HG02623 (cell line): ENCODE results near the gene CCDC116.
A peak's percentile ranks its signal among the peaks of the same experiment; 100 is the strongest.
"Not testable (repeated sequence)": the region's sequence is repeated elsewhere in the genome, so short reads cannot be mapped to it uniquely, and the experiment has no call there.

Experiments used
- ATAC-seq: cut with Tn5 transposase; IDR thresholded peaks from one replicate; pipeline ENCODE4 v1.9.1; 2021; ENCODE audit warnings: moderate library complexity; ENCODE audit not compliant: unreplicated experiment

CCDC116 gene

GRCh38 chr22:21632237-21632895 is at the start of gene CCDC116:
TSS of gene CCDC116 (plus strand) at chr22:21632760. CDS start at chr22:21633182, 422 bp downstream.
- ATAC-seq: no peak

- ATAC-seq: no peak
Measured at GRCh38 chr22:21582801-21583740, 49.5 kb upstream of the CCDC116 start.

GRCh38 chr22:21585389-21585788 is 47.2 kb upstream of the CCDC116 start:
- no peak for ATAC-seq

- ATAC-seq: peak; percentile 80
Measured at GRCh38 chr22:21587803-21588611, 44.6 kb upstream of the CCDC116 start.

- ATAC-seq: no peak
Measured at GRCh38 chr22:21589396-21589795, 43.2 kb upstream of the CCDC116 start.

GRCh38 chr22:21590809-21591641 is 41.5 kb upstream of the CCDC116 start:
- ATAC-seq: no peak

- ATAC-seq: no peak
Measured at GRCh38 chr22:21591695-21592094, 40.9 kb upstream of the CCDC116 start.

GRCh38 chr22:21592422-21592821 is 40.1 kb upstream of the CCDC116 start:
- ATAC-seq: no peak

GRCh38 chr22:21593406-21594232 is 38.9 kb upstream of the CCDC116 start:
- no peak for ATAC-seq

- no peak for ATAC-seq
Measured at GRCh38 chr22:21594865-21595452, 37.6 kb upstream of the CCDC116 start.

GRCh38 chr22:21596356-21597135 is 36.0 kb upstream of the CCDC116 start:
- ATAC-seq: not testable (repeated sequence)

- ATAC-seq: no peak
Measured at GRCh38 chr22:21598302-21598701, 34.3 kb upstream of the CCDC116 start.

- ATAC-seq: no peak
Measured at GRCh38 chr22:21599053-21599893, 33.3 kb upstream of the CCDC116 start.

GRCh38 chr22:21602579-21602978 is 30.0 kb upstream of the CCDC116 start:
- no peak for ATAC-seq

GRCh38 chr22:21603973-21604372 is 28.6 kb upstream of the CCDC116 start:
- ATAC-seq: no peak

- ATAC-seq: no peak
Measured at GRCh38 chr22:21605887-21606564, 26.5 kb upstream of the CCDC116 start.

- ATAC-seq: no peak
Measured at GRCh38 chr22:21606775-21607174, 25.8 kb upstream of the CCDC116 start.
